DOHH2 (cell line): ENCODE data around the gene RABL6.

Experiments
- CTCF ChIP-seq: fragments of 200-600 bp; sonication (generic); IDR thresholded peaks from one replicate; pipeline ENCODE4 v1.5.1; 2014; ENCODE audit warnings: antibody characterized with exemption, mild to moderate bottlenecking, low read depth, low read length; ENCODE audit not compliant: poor library complexity, severe bottlenecking
- EZH2phosphoT487 ChIP-seq: fragments of 200-600 bp; sonication (generic); IDR thresholded peaks from 2 replicates; pipeline ENCODE4 v1.6.1; 2017; ENCODE audit warnings: borderline replicate concordance, mild to moderate bottlenecking, antibody characterized with exemption, low read length, moderate library complexity, mixed read lengths

DNA sequence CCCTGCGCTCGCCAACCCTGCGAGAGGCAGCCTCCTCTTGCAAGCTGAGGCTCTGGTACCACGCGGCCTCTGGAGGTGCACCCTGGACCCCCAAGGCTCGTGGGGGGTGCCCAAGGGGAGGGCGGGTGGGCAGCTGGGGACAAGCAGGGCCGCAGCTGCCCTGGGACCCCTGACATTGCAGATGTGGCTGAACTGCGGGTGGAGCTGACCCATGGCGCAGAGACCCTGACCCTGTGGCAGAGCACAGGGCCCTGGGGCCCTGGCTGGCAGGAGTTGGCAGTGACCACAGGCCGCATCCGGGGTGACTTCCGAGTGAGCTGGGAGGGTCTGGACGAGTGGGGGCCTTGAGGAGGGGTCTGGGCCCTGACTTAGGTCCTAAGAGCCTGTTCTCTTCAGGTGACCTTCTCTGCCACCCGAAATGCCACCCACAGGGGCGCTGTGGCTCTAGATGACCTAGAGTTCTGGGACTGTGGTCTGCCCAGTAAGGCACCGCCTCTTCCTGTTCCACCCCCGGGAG, 45.9 kb downstream of the RABL6 start:
- peak; percentile 47 for TF ChIP-seq CTCF
- TF ChIP-seq EZH2phosphoT487, result no peak
